ENCODE results near the gene ZNF793. TPM values are rescaled to one million over a fixed set of nuclear protein-coding genes. Genes with fewer than 3 reads are reported as not detected.

ZNF793 gene
- total RNA-seq, 4 donors from 2014 or later, result 4.7 to 5.9 (median 5.1) TPM

GRCh38 chr19:37468961-37469777, 37.6 kb upstream of the ZNF793 start, which contains the start of gene ZNF570:
TSS of gene ZNF570 (plus strand) at chr19:37469356. CDS start at chr19:37470355, 999 bp downstream.
- Histone ChIP-seq H3K4me1 (peaks cover 0 to 35% (median 14%) of the 10 kb centered on the region in 4 donors), H3K4me3 (peak within 1 kb of the TSS; percentile 53 to 91 (median 80)), H3K36me3 (peaks cover 0 to 46% (median 5%) of the 10 kb centered on the region in 3 donors), H3K27me3 (no peaks in the 10 kb centered on the region), H3K9me3 (peaks cover 0 to 22% (median 4%) of the 10 kb centered on the region in 4 donors), H3K27ac (peak within 1 kb of the TSS; percentile 75 to 94 (median 90))
- DNase-seq (ENCODE audit: low spot score in 2 of 2), result peak; percentile 73 to 86
- 0% methylated on average over 44 to 63 of the region's 63 CpGs for WGBS, 2 donors
- TF ChIP-seq, protein P1, sequence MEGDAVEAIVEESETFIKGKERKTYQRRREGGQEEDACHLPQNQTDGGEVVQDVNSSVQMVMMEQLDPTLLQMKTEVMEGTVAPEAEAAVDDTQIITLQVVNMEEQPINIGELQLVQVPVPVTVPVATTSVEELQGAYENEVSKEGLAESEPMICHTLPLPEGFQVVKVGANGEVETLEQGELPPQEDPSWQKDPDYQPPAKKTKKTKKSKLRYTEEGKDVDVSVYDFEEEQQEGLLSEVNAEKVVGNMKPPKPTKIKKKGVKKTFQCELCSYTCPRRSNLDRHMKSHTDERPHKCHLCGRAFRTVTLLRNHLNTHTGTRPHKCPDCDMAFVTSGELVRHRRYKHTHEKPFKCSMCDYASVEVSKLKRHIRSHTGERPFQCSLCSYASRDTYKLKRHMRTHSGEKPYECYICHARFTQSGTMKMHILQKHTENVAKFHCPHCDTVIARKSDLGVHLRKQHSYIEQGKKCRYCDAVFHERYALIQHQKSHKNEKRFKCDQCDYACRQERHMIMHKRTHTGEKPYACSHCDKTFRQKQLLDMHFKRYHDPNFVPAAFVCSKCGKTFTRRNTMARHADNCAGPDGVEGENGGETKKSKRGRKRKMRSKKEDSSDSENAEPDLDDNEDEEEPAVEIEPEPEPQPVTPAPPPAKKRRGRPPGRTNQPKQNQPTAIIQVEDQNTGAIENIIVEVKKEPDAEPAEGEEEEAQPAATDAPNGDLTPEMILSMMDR (IDR thresholded peaks at IDR 0.05), result peak in 1 of 5 experiments; percentile 22
- TF ChIP-seq EP300 (IDR thresholded peaks at IDR 0.05), result peak; percentile 38 to 92
- peak in 1 of 2 donors; percentile 59 for TF ChIP-seq POLR2A (IDR thresholded peaks at IDR 0.05)

DNA sequence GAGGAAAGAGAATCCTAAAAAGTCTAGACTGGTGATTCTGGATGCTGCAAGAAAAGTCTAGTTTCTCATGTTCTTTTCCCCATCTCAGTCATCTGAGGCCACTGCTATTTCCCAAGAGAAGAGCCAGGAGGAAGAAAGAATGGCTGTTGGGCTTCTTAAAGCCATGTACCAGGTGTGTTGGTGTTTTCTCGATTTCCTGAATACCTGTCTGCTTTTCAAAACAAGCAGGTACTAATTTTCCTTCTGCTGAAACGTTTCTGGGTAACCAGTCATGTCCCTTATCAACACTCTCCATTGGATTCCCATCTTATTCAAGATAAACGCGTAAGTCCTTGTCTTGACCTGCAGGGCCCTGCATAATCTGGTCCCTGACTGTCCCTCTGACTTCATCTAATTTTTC, 36.5 kb upstream of the ZNF793 start:
- H3K4me3 ChIP-seq, result peak overlapping the region in 2 of 4 donors; percentile 84 to 91
- H3K27ac ChIP-seq, result peak overlapping the region in 2 of 4 donors; percentile 89 to 90
- WGBS, 2 donors, result 77 to 85% methylated on average over 4 of the region's 4 CpGs
- TF ChIP-seq EP300 (IDR thresholded peaks at IDR 0.05) (no peak), POLR2A (IDR thresholded peaks at IDR 0.05) (no peak)
- TF ChIP-seq, protein P1 (IDR thresholded peaks at IDR 0.05), result no peak
- peaks cover 0 to 35% (median 14%) of the 10 kb centered on the region in 4 donors for H3K4me1 ChIP-seq
- H3K36me3 ChIP-seq, result peaks cover 0 to 46% (median 1%) of the 10 kb centered on the region in 3 donors
- peaks cover 0 to 27% (median 7%) of the 10 kb centered on the region in 4 donors for H3K9me3 ChIP-seq
- no peaks in the 10 kb centered on the region for H3K27me3 ChIP-seq
- no peak for DNase-seq (ENCODE audit: low spot score in 2 of 2)

- peaks cover 0 to 47% (median 17%) of the 10 kb centered on the region in 4 donors for H3K9me3 ChIP-seq
- WGBS, 2 donors, result 98 to 99% methylated on average over 9 of the region's 9 CpGs
- TF ChIP-seq, protein P1 (IDR thresholded peaks at IDR 0.05), result no peak
- no peak for TF ChIP-seq POLR2A (IDR thresholded peaks at IDR 0.05)
- TF ChIP-seq EP300 (IDR thresholded peaks at IDR 0.05), result no peak
Measured at GRCh38 chr19:37472165-37472564, 34.6 kb upstream of the ZNF793 start.

GRCh38 chr19:37484406-37485168, 22.2 kb upstream of the ZNF793 start:
- Histone ChIP-seq H3K27ac (no peak overlapping the region), H3K27me3 (no peaks in the 10 kb centered on the region), H3K36me3 (peaks cover 4 to 82% (median 35%) of the 10 kb centered on the region in 3 donors), H3K4me1 (no peaks in the 10 kb centered on the region), H3K9me3 (peaks cover 16 to 100% (median 66%) of the 10 kb centered on the region in 4 donors), H3K4me3 (no peak overlapping the region)
- WGBS, 2 donors, result 95 to 96% methylated on average over 8 of the region's 8 CpGs
- TF ChIP-seq EP300 (IDR thresholded peaks at IDR 0.05) (no peak), POLR2A (IDR thresholded peaks at IDR 0.05) (no peak)
- TF ChIP-seq, protein P1 (IDR thresholded peaks at IDR 0.05), result no peak
- no peak for DNase-seq (ENCODE audit: low spot score in 2 of 2)

More at GRCh38 chr19:37472165-37472564, 34.6 kb upstream of the ZNF793 start:
- Histone ChIP-seq H3K36me3 (peaks cover 0 to 66% (median 20%) of the 10 kb centered on the region in 3 donors), H3K4me1 (peaks cover 0 to 22% (median 7%) of the 10 kb centered on the region in 4 donors), H3K4me3 (no peak overlapping the region), H3K27me3 (no peaks in the 10 kb centered on the region), H3K27ac (no peak overlapping the region)
- DNase-seq (ENCODE audit: low spot score in 2 of 2), result no peak

Measured in tibial nerve (tissue), 4 donors.